ENCODE results near the gene MISP3.

MISP3 gene

GRCh38 chr19:14116525-14116917, 43.9 kb downstream of the MISP3 start:
- Histone ChIP-seq H2AK5ac (ENCODE audit: low read depth, low read length) (no peak overlapping the region), H3K4me2 (ENCODE audit: insufficient read depth, low read length, poor library complexity, severe bottlenecking) (peak overlapping the region; percentile 92), H3K79me1 (ENCODE audit: low read depth, low read length) (peaks cover 2% of the 10 kb centered on the region), H3K36me3 (replicated peaks in 1 of 2; ENCODE audit: control insufficient read depth in 2 of 2, insufficient read depth in 2 of 2, low read length in 2 of 2) (peaks cover 7 to 25% of the 10 kb centered on the region in 2 donors), H3K23ac (ENCODE audit: low read depth, low read length, poor library complexity) (no peak overlapping the region), H3K4me3 (ENCODE audit: low read length in 2 of 2) (peak overlapping the region; percentile 82 to 91), H3K18ac (ENCODE audit: low read length) (no peak overlapping the region), H2BK120ac (ENCODE audit: low read depth, low read length) (no peak overlapping the region), H4K8ac (ENCODE audit: low read depth, low read length) (no peak overlapping the region), H2BK12ac (ENCODE audit: low read length) (no peak overlapping the region), H3K27ac (replicated peaks; ENCODE audit: low read length) (no peak overlapping the region), H4K91ac (ENCODE audit: low read depth, low read length, poor library complexity) (no peak overlapping the region), H3K4ac (ENCODE audit: low read length) (no peak overlapping the region), H3K14ac (ENCODE audit: low read length) (no peak overlapping the region), H3K4me1 (ENCODE audit: control insufficient read depth in 2 of 2, insufficient read depth in 1 of 2, low read depth in 1 of 2, low read length in 2 of 2) (peaks cover 12 to 40% of the 10 kb centered on the region in 2 donors), H3K9ac (ENCODE audit: low read depth, low read length, poor library complexity) (peak overlapping the region; percentile 78), H2AFZ (ENCODE audit: low read length) (no peak overlapping the region), H3K27me3 (ENCODE audit: control insufficient read depth in 3 of 3, insufficient read depth in 3 of 3, low read depth in 1 of 3, low read length in 3 of 3) (no peaks in the 10 kb centered on the region), H3K9me3 (replicated peaks in 1 of 2; ENCODE audit: control insufficient read depth in 2 of 2, insufficient read depth in 1 of 2, low read depth in 1 of 2, low read length in 2 of 2) (no peaks in the 10 kb centered on the region), H2BK15ac (ENCODE audit: low read length) (no peak overlapping the region), H2BK5ac (ENCODE audit: low read length) (no peak overlapping the region)
- no CpG with 5 or more reads among the region's 6 CpGs for WGBS, 2 donors (ENCODE audit: extremely low coverage in 2 of 2, insufficient read length in 2 of 2, insufficient replicate concordance in 1 of 2)
- DNase-seq (ENCODE audit: low spot score) = no peak

GRCh38 chr19:14116918-14117578, 44.5 kb downstream of the MISP3 start:
- H3K79me1 ChIP-seq (ENCODE audit: low read depth, low read length) = no peaks in the 10 kb centered on the region
- H3K27ac ChIP-seq (replicated peaks; ENCODE audit: low read length) = no peak overlapping the region
- peak overlapping the region; percentile 71 for H2BK5ac ChIP-seq (ENCODE audit: low read length)
- no peaks in the 10 kb centered on the region for H3K9me3 ChIP-seq (replicated peaks in 1 of 2; ENCODE audit: control insufficient read depth in 2 of 2, insufficient read depth in 1 of 2, low read depth in 1 of 2, low read length in 2 of 2)
- H3K27me3 ChIP-seq (ENCODE audit: control insufficient read depth in 3 of 3, insufficient read depth in 3 of 3, low read depth in 1 of 3, low read length in 3 of 3) = no peaks in the 10 kb centered on the region
- no peak overlapping the region for H4K8ac ChIP-seq (ENCODE audit: low read depth, low read length)
- no peak overlapping the region for H3K4ac ChIP-seq (ENCODE audit: low read length)
- peaks cover 12 to 40% of the 10 kb centered on the region in 2 donors for H3K4me1 ChIP-seq (ENCODE audit: control insufficient read depth in 2 of 2, insufficient read depth in 1 of 2, low read depth in 1 of 2, low read length in 2 of 2)
- peaks cover 7 to 27% of the 10 kb centered on the region in 2 donors for H3K36me3 ChIP-seq (replicated peaks in 1 of 2; ENCODE audit: control insufficient read depth in 2 of 2, insufficient read depth in 2 of 2, low read length in 2 of 2)
- peak overlapping the region; percentile 93 for H3K9ac ChIP-seq (ENCODE audit: low read depth, low read length, poor library complexity)
- H4K91ac ChIP-seq (ENCODE audit: low read depth, low read length, poor library complexity) = no peak overlapping the region
- DNase-seq (ENCODE audit: low spot score) = no peak
- no peak overlapping the region for H2BK15ac ChIP-seq (ENCODE audit: low read length)
- no peak overlapping the region for H2BK120ac ChIP-seq (ENCODE audit: low read depth, low read length)
- H3K4me3 ChIP-seq (ENCODE audit: low read length in 2 of 2) = peak overlapping the region; percentile 82 to 91
- peak overlapping the region; percentile 77 for H3K18ac ChIP-seq (ENCODE audit: low read length)
- no peak overlapping the region for H3K14ac ChIP-seq (ENCODE audit: low read length)
- H2AK5ac ChIP-seq (ENCODE audit: low read depth, low read length) = no peak overlapping the region
- H2AFZ ChIP-seq (ENCODE audit: low read length) = peak overlapping the region; percentile 57
- no peak overlapping the region for H2BK12ac ChIP-seq (ENCODE audit: low read length)
- peak overlapping the region; percentile 81 for H3K23ac ChIP-seq (ENCODE audit: low read depth, low read length, poor library complexity)
- peak overlapping the region; percentile 92 for H3K4me2 ChIP-seq (ENCODE audit: insufficient read depth, low read length, poor library complexity, severe bottlenecking)
- no CpG with 5 or more reads among the region's 33 CpGs for WGBS, 2 donors (ENCODE audit: extremely low coverage in 2 of 2, insufficient read length in 2 of 2, insufficient replicate concordance in 1 of 2)

GRCh38 chr19:14117668-14118164, 45.1 kb downstream of the MISP3 start, which contains the start of gene PRKACA:
TSS of gene PRKACA (minus strand) at chr19:14117762. CDS start at chr19:14117547, 215 bp downstream.
- WGBS, 2 donors (ENCODE audit: extremely low coverage in 2 of 2, insufficient read length in 2 of 2, insufficient replicate concordance in 1 of 2) = no CpG with 5 or more reads among the region's 67 CpGs
- Histone ChIP-seq H3K9ac (ENCODE audit: low read depth, low read length, poor library complexity) (peak within 1 kb of the TSS; percentile 93), H2BK120ac (ENCODE audit: low read depth, low read length) (peak within 1 kb of the TSS; percentile 39), H3K27me3 (ENCODE audit: control insufficient read depth in 3 of 3, insufficient read depth in 3 of 3, low read depth in 1 of 3, low read length in 3 of 3) (no peaks in the 10 kb centered on the region), H4K91ac (ENCODE audit: low read depth, low read length, poor library complexity) (peak within 1 kb of the TSS; percentile 56), H3K18ac (ENCODE audit: low read length) (peak within 1 kb of the TSS; percentile 95), H2BK5ac (ENCODE audit: low read length) (peak within 1 kb of the TSS; percentile 94), H3K4me3 (ENCODE audit: low read length in 2 of 2) (peak within 1 kb of the TSS; percentile 82 to 91), H3K27ac (replicated peaks; ENCODE audit: low read length) (peak within 1 kb of the TSS; percentile 95), H2AK5ac (ENCODE audit: low read depth, low read length) (peak within 1 kb of the TSS; percentile 99), H4K8ac (ENCODE audit: low read depth, low read length) (peak within 1 kb of the TSS; percentile 89), H3K4ac (ENCODE audit: low read length) (peak within 1 kb of the TSS; percentile 81), H2AFZ (ENCODE audit: low read length) (peak within 1 kb of the TSS; percentile 92), H2BK12ac (ENCODE audit: low read length) (peak within 1 kb of the TSS; percentile 30), H3K36me3 (replicated peaks in 1 of 2; ENCODE audit: control insufficient read depth in 2 of 2, insufficient read depth in 2 of 2, low read length in 2 of 2) (peaks cover 7 to 33% of the 10 kb centered on the region in 2 donors), H3K14ac (ENCODE audit: low read length) (peak within 1 kb of the TSS; percentile 90), H3K23ac (ENCODE audit: low read depth, low read length, poor library complexity) (peak within 1 kb of the TSS; percentile 83), H3K9me3 (replicated peaks in 1 of 2; ENCODE audit: control insufficient read depth in 2 of 2, insufficient read depth in 1 of 2, low read depth in 1 of 2, low read length in 2 of 2) (no peaks in the 10 kb centered on the region), H3K79me1 (ENCODE audit: low read depth, low read length) (no peaks in the 10 kb centered on the region), H2BK15ac (ENCODE audit: low read length) (no peak within 1 kb of the TSS), H3K4me1 (ENCODE audit: control insufficient read depth in 2 of 2, insufficient read depth in 1 of 2, low read depth in 1 of 2, low read length in 2 of 2) (peaks cover 12 to 35% of the 10 kb centered on the region in 2 donors), H3K4me2 (ENCODE audit: insufficient read depth, low read length, poor library complexity, severe bottlenecking) (peak within 1 kb of the TSS; percentile 92)
- peak; percentile 99 for DNase-seq (ENCODE audit: low spot score)

Data from neuronal stem cell (in vitro differentiated cells).